PC-9 (cell line): ENCODE measurements around the gene UBAP2.

Source experiments
- CTCF ChIP-seq: fragments of 200-600 bp; sonication (generic); conservative IDR thresholded peaks from 2 replicates; pipeline ENCODE4 v1.6.1; 2017; ENCODE audit warnings: mixed run types, antibody characterized with exemption, mild to moderate bottlenecking, moderate library complexity
- EZH2 ChIP-seq: fragments of 200-600 bp; sonication (generic); IDR thresholded peaks from 2 replicates; pipeline ENCODE4 v1.8.0; 2017; ENCODE audit warnings: antibody characterized with exemption, low read depth

- no peak for TF ChIP-seq CTCF
- no peak for TF ChIP-seq EZH2
Measured at GRCh38 chr9:33950371-33950770, 98.3 kb downstream of the UBAP2 start.
